Heart left ventricle (tissue), 13 donors: ENCODE results near the gene FAM171A1.
"Not testable (repeated sequence)": the region's sequence is repeated elsewhere in the genome, so short reads cannot be mapped to it uniquely, and the experiment has no call there.

Source experiments
- POLR2A ChIP-seq, 2 donors: fragments of 450-650 bp; IDR thresholded peaks; one replicate each; pipeline ENCODE4 v1.6.1; 2017; ENCODE audit warnings: antibody characterized with exemption in 2 of 2, mild to moderate bottlenecking in 2 of 2, moderate library complexity in 2 of 2
- TF ChIP-seq, protein P1 (sequence below), 12 donors: fragments of 200-600 bp; sonication (generic) in 4 of 12; IDR thresholded peaks; one replicate each; pipeline versions ENCODE4 v1.5.0 to v1.8.0; 2018 to 2022; ENCODE audit warnings: antibody characterized with exemption in 12 of 12, mild to moderate bottlenecking in 5 of 12
- donor health status: ischemic (EF 13 %, LVEDD 7.1; RV severe dilation, severe dysfunction).
- donor health status: DM: no; HTN: yes; CAD: no.
- donor health status: DM: no; HTN: no; CAD: no.
- donor health status: ischemic (EF 25% LVEDD 6.9; RV normal size, moderate dysfunction).
- donor health status: ischemic (EF 25% LVEDD 5.7; RV mildly dilated, moderate dysfunction).
- donor health status: ischemic (EF 35%, LVEDD 5.7; RV mildly dilated, moderate dysfunction).
- donor health status: nonischemic (EF 11% LVEDD 7.7; RV severe dilation, severe dysfunction).
- donor health status: DM: yes; HTN: yes; CAD: no.
- donor health status: PGD.
- donor health status: ischemic (EF 29% LVEDD 5.4; RV normal size, mild dysfunction).
- donor health status: nonischemic (EF 23%, LVEDD 6.1; RV moderate dilation, normal function).

DNA sequence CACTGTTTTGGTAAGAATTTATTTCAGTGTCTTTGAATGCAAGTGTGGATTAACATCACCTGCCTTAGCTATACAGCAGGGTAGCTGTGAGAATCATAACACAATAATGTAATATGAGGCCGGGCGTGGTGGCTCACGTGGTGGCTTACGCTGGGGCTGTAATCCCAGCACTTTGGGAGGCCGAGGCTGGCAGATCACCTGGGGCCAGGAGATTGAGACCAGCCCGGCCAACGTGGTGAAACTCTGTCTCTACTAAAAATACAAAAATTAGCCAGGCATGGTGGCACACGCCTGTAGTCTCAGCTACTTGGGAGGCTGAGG lies 168.8 kb downstream of the FAM171A1 start:
- TF ChIP-seq, protein P1, sequence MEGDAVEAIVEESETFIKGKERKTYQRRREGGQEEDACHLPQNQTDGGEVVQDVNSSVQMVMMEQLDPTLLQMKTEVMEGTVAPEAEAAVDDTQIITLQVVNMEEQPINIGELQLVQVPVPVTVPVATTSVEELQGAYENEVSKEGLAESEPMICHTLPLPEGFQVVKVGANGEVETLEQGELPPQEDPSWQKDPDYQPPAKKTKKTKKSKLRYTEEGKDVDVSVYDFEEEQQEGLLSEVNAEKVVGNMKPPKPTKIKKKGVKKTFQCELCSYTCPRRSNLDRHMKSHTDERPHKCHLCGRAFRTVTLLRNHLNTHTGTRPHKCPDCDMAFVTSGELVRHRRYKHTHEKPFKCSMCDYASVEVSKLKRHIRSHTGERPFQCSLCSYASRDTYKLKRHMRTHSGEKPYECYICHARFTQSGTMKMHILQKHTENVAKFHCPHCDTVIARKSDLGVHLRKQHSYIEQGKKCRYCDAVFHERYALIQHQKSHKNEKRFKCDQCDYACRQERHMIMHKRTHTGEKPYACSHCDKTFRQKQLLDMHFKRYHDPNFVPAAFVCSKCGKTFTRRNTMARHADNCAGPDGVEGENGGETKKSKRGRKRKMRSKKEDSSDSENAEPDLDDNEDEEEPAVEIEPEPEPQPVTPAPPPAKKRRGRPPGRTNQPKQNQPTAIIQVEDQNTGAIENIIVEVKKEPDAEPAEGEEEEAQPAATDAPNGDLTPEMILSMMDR (IDR thresholded peaks at IDR 0.05), result not testable (repeated sequence)
- TF ChIP-seq POLR2A (IDR thresholded peaks at IDR 0.05), result not testable (repeated sequence)
